ENCODE data around the gene GET3. TPM values are rescaled to one million over a fixed set of nuclear protein-coding genes. Genes with fewer than 3 reads are reported as not detected.

The GET3 gene
- total RNA-seq, 1 donor from 2014 or later: 60.7 TPM

DNA sequence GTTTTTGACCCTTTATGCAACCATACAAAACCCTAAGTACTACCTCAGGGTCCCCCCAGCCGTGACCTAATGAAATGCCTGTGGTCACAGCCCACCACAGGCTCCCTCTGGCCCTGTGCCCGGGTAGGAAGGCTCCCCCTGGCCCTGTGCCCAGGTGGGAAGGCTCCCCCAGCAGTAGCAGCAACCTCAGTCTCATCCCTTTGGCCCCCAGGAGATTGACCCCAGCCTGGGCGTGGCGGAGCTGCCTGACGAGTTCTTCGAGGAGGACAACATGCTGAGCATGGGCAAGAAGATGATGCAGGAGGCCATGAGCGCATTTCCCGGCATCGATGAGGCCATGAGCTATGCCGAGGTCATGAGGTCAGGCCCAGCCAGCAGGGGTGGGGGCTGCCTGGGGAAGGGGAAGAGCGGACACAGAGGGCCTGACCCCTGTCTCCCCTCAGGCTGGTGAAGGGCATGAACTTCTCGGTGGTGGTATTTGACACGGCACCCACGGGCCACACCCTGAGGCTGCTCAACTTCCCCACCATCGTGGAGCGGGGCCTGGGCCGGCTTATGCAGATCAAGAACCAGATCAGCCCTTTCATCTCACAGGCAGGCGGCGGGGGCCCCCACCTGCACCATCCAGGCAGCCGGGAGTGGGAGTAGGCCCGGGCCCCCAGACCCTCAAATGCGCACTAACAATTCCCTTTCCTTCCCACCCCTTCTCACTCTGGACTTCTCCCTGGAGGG lies 8.0 kb downstream of the GET3 start:
- ATAC-seq (ENCODE audit: poor library complexity) (no peak), DNase-seq (no peak)
- intact Hi-C loops (cut with DNase I): no loop called here

DNA sequence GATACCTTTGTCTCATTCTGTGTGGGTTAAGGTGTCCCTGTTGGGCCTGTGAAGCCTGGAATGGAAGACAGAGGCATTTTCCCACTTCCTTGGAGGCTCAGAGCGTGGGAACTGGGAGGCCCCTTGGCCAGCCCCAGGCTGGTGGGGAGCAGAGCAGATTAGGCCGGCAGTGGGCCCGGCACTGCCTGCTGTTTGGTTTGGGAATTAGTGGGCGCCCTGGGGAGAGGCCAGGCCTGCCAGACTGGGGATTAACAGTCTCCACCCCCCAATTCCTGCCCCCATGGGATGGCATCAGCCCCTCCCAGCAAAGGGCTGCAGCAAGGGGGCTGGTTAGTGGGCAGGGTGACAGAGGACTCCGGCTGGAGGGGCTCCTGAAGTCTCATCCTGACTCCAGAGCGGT lies 11.2 kb downstream of the GET3 start:
- intact Hi-C loops (cut with DNase I): no loop called here
- DNase-seq: no peak
- no peak for ATAC-seq (ENCODE audit: poor library complexity)

DNA sequence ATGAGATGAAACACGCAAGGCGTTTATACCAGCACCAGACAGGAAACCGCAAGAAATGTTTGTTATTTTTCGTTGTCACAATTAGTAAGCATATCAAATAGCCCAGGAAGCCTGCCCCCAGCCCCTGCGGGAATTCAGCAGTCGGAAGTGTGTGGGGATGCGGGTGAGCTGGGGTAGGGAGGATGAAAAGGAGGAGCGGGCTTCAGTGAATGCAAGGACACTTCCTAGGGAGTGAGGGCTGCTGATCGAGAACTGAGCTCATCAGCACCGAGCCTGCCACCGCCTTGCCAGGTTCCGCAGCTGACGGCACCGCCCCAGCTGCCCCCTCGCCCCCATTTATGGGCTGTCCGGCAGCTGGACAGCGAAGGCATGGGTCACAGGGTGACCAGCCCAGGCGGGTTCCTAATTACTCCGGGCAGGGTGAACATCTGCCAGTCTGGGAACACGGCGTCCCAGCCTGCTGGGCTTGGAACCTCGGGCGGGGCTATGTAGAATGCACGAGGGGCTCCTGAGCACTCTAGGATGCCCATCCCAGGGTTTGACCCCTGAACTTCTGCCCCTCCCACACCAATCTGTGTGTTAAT lies 12.7 kb downstream of the GET3 start:
- no peak for DNase-seq
- intact Hi-C loops (cut with DNase I): no loop called here
- no peak for ATAC-seq (ENCODE audit: poor library complexity)

- intact Hi-C loops (cut with DNase I): no loop called here
- ATAC-seq (ENCODE audit: poor library complexity) (no peak), DNase-seq (no peak)
Observed at GRCh38 chr19:12750851-12751250, 13.6 kb downstream of the GET3 start.

- DNase-seq: no peak
- no peak for ATAC-seq (ENCODE audit: poor library complexity)
- intact Hi-C loops (cut with DNase I): no loop called here
Observed at GRCh38 chr19:12751635-12752034, 14.3 kb downstream of the GET3 start, which contains the start of gene BEST2. Gene BEST2 (plus strand): TSS chr19:12751791. CDS start chr19:12752593, 802 bp downstream.

- intact Hi-C loops (cut with DNase I): no loop called here
- no peak for DNase-seq
- no peak for ATAC-seq (ENCODE audit: poor library complexity)
Observed at GRCh38 chr19:12752056-12752781, 14.9 kb downstream of the GET3 start.

DNA sequence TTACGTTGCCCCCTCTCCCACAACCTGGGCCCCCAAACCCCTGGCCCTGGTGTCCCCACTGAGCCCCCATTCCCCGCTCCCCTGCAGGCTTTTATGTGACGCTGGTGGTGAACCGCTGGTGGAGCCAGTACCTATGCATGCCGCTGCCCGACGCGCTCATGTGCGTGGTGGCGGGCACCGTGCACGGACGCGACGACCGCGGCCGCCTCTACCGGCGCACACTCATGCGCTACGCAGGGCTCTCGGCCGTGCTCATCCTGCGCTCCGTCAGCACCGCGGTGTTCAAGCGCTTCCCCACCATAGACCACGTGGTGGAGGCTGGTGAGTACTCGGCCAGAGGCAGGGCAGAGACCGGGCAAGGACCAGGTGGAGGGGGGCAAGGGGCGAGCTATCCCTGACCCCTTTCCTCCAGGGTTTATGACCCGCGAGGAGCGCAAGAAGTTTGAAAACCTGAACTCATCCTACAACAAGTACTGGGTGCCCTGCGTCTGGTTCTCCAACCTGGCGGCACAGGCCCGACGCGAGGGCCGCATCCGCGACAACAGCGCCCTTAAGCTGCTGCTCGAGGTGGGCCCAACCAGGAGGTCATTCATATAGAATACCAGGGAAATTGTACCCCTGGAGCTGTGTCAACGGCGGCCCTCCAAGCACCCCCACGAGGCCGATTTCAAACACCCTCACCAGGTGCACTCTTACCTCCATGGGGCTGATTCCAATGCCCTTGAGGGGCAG lies 17.3 kb downstream of the GET3 start:
- ATAC-seq (ENCODE audit: poor library complexity): no peak
- intact Hi-C loops (cut with DNase I): loop anchor here (5.0 kb wide), 1 partner anchor 42 kb away; no protein-coding TSS in a partner anchor
- no peak for DNase-seq

DNA sequence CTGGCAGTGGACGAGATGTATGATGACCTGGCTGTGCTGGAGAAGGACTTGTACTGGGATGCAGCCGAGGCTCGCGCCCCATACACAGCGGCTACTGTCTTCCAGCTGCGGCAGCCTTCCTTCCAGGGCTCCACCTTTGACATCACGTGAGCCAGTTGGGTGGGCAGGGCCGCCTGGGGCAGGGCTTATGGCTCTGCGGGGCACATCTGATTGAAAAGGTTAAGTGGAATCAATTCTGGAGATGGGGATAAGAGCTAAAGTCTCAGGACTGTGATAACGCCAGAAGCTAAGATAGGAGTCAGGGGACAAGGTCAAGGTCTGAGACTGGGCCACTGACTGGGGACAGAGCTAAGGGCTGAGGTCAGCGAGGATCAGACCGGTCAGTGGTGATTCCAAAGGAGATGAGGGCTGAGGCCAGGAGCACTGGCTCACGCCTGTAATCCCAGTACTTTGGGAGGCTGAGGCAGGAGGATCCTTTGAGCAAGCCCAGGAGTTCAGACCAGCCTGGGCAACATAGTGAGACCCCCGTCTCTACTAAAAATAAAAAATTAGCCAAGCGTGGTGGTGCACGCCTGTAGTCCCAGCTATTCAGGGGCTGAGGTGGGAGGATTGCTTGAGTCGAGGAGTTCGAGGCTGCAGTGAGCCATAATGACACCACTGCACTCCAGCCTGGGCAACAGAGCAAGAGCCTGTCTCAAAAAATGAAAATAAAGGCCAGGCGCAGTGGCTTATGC lies 19.0 kb downstream of the GET3 start:
- intact Hi-C loops (cut with DNase I): loop anchor here (5.0 kb wide), 1 partner anchor 44 kb away; no protein-coding TSS in a partner anchor
- no peak for DNase-seq
- ATAC-seq (ENCODE audit: poor library complexity): no peak

DNA sequence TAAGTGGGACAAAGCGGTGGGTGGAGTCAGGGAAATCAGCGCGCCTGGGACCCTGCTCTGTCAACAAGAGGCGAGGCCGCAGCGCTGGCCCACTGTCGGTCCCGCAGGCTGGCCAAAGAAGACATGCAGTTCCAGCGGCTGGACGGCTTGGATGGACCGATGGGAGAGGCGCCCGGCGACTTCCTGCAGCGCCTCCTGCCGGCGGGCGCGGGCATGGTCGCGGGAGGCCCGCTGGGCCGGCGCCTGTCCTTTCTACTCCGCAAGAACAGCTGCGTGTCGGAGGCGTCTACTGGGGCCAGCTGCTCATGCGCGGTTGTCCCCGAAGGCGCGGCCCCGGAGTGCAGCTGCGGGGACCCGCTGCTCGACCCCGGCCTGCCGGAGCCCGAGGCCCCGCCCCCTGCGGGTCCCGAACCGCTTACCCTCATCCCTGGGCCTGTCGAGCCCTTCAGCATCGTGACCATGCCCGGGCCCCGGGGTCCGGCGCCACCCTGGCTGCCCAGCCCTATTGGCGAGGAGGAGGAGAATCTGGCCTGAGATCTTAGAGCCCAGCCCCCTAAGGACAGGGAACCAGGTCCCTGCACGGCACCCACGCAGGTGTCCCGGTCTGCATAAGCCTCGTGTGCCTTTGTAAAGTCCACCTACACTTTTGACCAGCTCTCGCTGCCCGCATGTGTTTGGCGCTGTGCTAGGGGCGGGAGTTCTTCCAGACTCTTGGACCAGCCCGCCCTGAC lies 20.4 kb downstream of the GET3 start:
- peak; percentile 81 for DNase-seq
- peak; percentile 86 for ATAC-seq (ENCODE audit: poor library complexity)
- intact Hi-C loops (cut with DNase I): loop anchor here (5.0 kb wide), 1 partner anchor 45 kb away; no protein-coding TSS in a partner anchor

GRCh38 chr19:12759686-12760085 lies 22.4 kb downstream of the GET3 start:
- ATAC-seq (ENCODE audit: poor library complexity) (no peak), DNase-seq (no peak)
- intact Hi-C loops (cut with DNase I): loop anchor here (5.0 kb wide), 1 partner anchor 47 kb away; no protein-coding TSS in a partner anchor

GRCh38 chr19:12763100-12763499 lies 25.8 kb downstream of the GET3 start:
- ATAC-seq (ENCODE audit: poor library complexity) (peak; percentile 78), DNase-seq (peak; percentile 83)
- intact Hi-C loops (cut with DNase I): no loop called here

DNA sequence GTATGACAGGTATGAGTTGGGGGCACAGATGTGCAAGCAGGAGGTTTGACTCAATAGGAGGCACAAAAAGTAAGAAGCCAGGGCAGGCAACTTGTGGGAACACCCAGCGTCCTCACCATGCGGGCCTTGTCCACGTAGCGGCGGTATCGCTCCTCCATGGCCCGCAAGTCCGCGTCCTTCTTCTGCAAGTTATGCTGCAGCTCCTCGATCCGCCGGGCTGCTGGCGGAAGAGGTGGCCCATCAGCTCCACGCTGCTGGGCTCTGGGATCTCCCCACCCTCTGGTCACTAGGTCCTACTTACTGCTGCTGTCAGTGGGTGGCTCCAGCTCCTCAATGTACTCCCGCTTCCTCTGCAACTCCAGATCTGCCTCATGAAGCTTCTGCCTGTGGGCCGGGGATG lies 27.4 kb downstream of the GET3 start:
- DNase-seq (no peak), ATAC-seq (ENCODE audit: poor library complexity) (no peak)
- intact Hi-C loops (cut with DNase I): loop anchor here (5.0 kb wide), 2 partner anchors 38 to 83 kb away; partner anchors contain the start of genes PRDX2 and THSD8

DNA sequence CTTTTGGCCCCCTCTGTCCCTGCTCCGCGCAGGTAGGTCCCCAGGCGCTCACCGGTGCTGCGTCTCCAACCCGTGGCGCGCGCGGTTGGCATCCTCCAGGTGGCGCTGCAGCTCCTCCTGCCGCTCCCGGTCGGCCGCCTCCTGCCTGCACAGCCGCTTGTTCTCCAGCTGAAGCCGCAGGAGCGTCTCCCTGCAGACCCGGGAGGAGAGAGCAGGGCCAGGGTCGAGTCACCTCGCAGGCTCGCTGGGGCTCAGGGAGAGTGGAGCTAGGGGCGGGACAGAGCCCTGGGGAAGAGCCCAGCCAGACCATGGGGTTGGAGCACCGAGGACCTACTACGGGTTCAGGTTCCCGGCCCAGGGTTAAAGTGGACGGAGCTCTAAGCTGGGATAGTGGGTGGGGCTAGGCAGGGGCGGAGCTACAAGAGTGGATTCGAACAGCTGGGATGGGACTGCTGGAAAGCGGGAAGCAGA lies 28.8 kb downstream of the GET3 start:
- intact Hi-C loops (cut with DNase I): loop anchor here (5.0 kb wide), 2 partner anchors 36 to 81 kb away; partner anchors contain the start of genes PRDX2 and THSD8
- DNase-seq: peak; percentile 93
- ATAC-seq (ENCODE audit: poor library complexity): peak; percentile 88

DNA sequence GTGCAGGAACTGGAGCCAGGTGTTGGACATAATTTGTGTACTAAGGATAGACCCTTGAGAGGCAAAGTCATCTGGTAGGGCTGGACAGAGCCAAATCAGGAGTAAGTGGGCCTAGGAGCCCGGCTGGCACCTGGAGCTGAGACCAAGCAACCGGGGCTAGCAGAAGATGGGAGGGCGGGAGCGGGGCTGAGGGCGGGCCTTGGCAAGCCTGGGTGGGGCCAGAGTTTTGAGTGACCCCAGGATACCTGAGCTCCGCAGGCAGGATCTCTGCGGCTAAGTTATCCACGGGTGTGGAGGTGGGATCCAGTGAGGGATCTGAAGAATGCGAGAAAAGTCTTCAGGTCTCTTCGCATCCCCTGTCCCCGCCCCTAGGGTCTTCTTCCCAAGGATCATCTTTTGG lies 29.9 kb downstream of the GET3 start:
- DNase-seq: no peak
- ATAC-seq (ENCODE audit: poor library complexity): no peak
- intact Hi-C loops (cut with DNase I): loop anchor here (5.0 kb wide), 2 partner anchors 35 to 80 kb away; partner anchors contain the start of genes PRDX2 and THSD8

DNA sequence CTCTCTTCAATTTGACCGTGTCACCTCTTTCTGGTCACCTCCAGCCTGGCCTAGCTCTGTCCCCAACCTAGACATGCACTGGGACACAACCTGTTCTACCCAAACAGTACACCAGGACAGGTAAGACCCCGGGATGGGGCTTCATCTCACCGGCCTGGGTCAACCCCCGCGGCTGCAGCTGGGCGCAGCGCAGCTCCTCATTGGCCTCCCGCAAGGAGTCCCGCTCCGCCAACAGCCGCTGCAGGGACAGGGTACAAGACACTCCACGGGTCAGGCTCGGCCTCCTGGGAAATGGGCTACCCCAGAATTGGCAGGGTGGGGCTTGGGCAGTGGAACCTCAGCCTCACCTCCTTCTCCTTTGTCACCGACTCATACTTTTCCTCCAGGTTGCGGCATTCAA lies 30.4 kb downstream of the GET3 start:
- ATAC-seq (ENCODE audit: poor library complexity) (no peak), DNase-seq (no peak)
- intact Hi-C loops (cut with DNase I): loop anchor here (5.0 kb wide), 2 partner anchors 35 to 80 kb away; partner anchors contain the start of genes PRDX2 and THSD8

DNA sequence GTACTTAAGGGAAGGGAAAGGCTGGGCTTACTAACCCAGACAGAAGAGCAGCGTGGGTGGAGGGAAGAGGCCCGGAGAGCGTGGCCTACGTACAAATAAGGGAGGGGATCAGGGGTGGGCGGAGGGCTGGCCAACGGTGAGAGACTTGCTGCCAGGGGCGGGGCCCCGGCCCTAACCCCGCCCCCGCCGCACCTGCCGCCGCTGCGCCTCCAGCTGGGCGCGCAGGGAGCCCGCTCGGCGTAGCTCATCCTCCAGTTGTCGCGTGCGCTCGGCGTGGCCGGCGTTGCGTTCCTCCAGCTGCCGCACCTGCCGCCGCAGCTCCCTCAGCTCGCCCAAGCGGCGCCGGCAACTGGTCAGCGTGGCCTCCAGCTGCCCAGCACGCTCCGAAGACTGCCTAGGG lies 32.4 kb downstream of the GET3 start:
- DNase-seq: no peak
- intact Hi-C loops (cut with DNase I): loop anchor here (5.0 kb wide), 2 partner anchors 33 to 78 kb away; partner anchors contain the start of genes PRDX2 and THSD8
- no peak for ATAC-seq (ENCODE audit: poor library complexity)

DNA sequence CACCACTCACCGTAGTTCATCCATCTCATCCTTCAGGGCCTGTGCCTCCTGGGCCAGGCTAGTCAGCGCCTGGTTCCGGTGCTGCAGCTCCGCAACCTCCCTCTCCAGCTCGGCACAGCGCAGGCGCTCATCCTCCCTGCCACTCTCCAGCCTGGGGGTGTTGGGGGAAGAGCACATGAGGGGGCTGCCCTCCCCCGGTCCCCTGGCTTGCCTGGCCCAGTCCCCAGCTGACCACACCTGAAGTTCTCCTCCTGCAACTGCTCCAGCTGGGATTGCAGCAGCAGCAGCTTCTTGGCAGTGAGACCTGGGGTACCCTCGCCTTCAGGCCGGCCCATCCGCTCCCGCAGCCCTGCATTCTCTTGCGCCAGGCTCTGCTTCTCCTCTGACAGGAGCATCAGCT lies 33.6 kb downstream of the GET3 start:
- no peak for DNase-seq
- no peak for ATAC-seq (ENCODE audit: poor library complexity)
- intact Hi-C loops (cut with DNase I): no loop called here
